ENCODE results near the gene BLVRB. TPM values are rescaled to one million over a fixed set of nuclear protein-coding genes. Genes with fewer than 3 reads are reported as not detected.
"Not testable (repeated sequence)": the region's sequence is repeated elsewhere in the genome, so short reads cannot be mapped to it uniquely, and the experiment has no call there.

BLVRB gene
- total RNA-seq, 2 experiments from 2014 or later = 12.9 to 23.3 TPM

DNA sequence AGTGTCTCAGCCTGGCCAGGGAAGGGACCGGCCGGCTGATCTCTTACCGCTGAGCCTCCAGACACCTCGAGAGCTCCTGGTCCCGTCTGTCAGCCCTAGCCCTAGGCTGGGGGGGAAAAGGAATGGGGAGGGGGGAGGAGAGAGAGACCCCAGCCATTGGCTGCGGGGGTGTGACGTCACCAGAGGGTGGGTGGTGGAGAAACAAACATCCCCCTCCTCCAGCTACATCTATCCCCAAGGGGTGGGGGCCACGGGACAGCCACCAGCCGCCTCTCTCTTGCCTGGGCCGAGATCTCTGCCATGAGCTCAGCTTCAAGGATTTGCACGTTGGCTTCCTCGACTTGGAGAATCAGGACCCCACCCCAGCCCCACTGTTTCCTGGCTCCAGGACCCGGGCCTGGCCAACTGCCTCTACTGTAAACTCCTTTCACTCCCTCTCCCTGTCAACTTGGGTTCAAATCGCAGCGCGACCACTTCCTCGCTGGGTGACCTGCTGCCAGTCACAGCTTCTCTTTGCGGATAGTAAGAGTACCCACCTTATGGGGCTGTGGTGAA, 52.2 kb downstream of the BLVRB start, which contains the start of gene PRX:
PRX (minus strand) TSS at position 88 of the 555 bp plus-strand sequence. CDS start 5,446 bp downstream, outside the sequence.
- Mint-ChIP-seq H3K4me1 (peaks cover 26% of the 10 kb centered on the region), H3K9me3 (ENCODE audit: low read depth) (no peaks in the 10 kb centered on the region), H3K27me3 (peaks cover 2% of the 10 kb centered on the region), H3K36me3 (no peaks in the 10 kb centered on the region), H3K27ac (no peak within 1 kb of the TSS), H3K4me3 (no peak within 1 kb of the TSS)
- ATAC-seq (no peak), DNase-seq (no peak)
- CTCF ChIA-PET = interaction anchor here (0.5 to 1.1 kb wide), 3 partner anchors 8 to 13 kb away, joined by 3 to 5 read pairs (median 3); no protein-coding TSS in a partner anchor

DNA sequence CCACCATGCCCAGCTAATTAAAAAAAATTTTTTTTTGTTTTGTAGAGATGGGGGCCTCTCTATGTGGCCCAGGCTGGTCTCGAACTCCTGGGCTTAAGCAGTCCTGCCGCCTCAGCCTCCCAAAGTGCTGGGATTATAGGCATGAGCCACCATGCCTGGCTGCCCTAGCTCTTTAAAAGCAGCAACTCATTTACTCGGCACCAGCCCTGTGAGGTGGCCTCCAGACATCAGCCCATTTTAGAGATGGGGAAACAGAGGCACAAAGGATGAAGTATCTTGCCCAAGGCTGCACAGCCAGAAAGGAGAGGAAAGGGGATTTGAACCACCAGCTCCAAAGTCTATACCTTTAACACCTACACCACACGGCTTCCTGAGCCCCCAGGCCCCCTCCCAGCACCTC, 52.7 kb downstream of the BLVRB start:
- H3K36me3 Mint-ChIP-seq = no peaks in the 10 kb centered on the region
- H3K27me3 Mint-ChIP-seq = peaks cover 2% of the 10 kb centered on the region
- ATAC-seq (no peak), DNase-seq (no peak)
- peaks cover 23% of the 10 kb centered on the region for H3K4me1 Mint-ChIP-seq
- CTCF ChIA-PET = interaction anchor here (0.5 to 1.1 kb wide), 3 partner anchors 8 to 14 kb away, joined by 3 to 5 read pairs (median 3); no protein-coding TSS in a partner anchor
- H3K27ac Mint-ChIP-seq = no peak overlapping the region
- no peak overlapping the region for H3K4me3 Mint-ChIP-seq
- H3K9me3 Mint-ChIP-seq (ENCODE audit: low read depth) = no peaks in the 10 kb centered on the region

DNA sequence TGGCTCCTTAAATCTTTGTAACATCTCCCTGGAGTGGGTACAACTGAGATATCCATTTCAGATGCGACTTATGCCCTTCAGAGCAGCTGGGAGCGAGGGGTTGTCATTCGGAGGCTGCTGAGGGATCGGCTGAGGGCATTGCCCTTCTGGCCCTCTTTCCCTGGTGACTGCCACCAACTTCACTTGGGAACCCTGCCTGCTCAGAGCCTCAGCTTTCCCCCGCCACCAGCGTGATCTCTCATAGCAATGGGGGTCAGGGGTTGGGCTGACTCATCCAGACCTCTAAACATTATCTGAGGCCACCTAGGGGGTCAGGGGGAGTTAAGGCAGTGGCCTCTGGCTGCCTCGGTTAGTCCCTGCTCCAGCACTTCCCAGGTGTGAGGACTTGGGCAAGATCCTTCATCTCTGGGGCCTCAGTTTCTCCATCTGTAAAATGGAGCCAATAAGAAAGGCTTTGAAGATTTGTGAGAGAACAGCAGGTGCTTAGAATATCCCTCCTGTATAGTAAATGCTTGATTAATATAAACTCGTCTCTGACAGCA, 53.5 kb downstream of the BLVRB start:
- Mint-ChIP-seq H3K27me3 (peaks cover 2% of the 10 kb centered on the region), H3K9me3 (ENCODE audit: low read depth) (no peaks in the 10 kb centered on the region), H3K27ac (no peak overlapping the region), H3K36me3 (no peaks in the 10 kb centered on the region), H3K4me1 (peaks cover 15% of the 10 kb centered on the region), H3K4me3 (no peak overlapping the region)
- ATAC-seq (no peak), DNase-seq (no peak)
- CTCF ChIA-PET = interaction anchor here (1.0 to 1.5 kb wide), 2 partner anchors 9 kb away, joined by 5 to 12 read pairs; no protein-coding TSS in a partner anchor

DNA sequence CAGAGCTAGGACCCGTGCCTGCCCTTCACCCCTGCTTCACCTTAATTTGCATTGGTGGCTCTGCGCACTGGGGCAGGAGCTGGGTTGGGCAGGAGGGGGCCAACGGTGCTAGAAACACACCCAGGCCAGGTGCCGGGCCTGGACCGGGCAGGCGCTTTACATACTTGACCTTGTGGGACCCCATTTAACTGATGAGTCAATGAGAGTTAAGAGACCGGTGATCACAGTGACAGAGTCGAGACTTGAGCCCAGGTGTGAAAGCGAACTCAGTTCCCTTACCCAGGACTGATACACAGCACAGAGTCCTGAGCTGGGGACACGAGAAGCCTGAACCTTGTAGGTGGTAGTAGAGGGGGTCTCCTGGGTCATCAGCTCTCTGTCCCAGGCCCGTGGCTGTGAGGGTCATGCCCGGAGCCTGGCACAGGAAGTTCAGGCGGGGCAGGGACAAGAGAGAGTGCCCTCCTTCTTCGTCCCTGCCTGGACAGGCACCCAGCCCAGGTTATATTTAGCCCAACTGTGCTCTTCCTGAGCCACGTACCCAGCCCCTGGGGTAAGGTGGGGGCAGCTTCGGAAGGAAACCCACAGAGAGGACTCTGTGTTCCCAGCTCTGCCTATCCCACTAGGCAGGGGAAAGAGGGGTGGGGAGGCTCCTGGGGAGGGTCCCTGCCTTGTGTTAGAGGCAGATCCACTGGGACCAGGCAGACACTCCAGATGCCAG, 54.3 kb downstream of the BLVRB start:
- H3K4me3 Mint-ChIP-seq = no peak overlapping the region
- no peak overlapping the region for H3K27ac Mint-ChIP-seq
- ATAC-seq (no peak), DNase-seq (no peak)
- peaks cover 9% of the 10 kb centered on the region for H3K4me1 Mint-ChIP-seq
- peaks cover 2% of the 10 kb centered on the region for H3K27me3 Mint-ChIP-seq
- CTCF ChIA-PET = interaction anchor here (1.5 kb wide), 1 partner anchor 9 kb away, joined by 12 read pairs; no protein-coding TSS in a partner anchor
- H3K36me3 Mint-ChIP-seq = no peaks in the 10 kb centered on the region
- no peaks in the 10 kb centered on the region for H3K9me3 Mint-ChIP-seq (ENCODE audit: low read depth)

DNA sequence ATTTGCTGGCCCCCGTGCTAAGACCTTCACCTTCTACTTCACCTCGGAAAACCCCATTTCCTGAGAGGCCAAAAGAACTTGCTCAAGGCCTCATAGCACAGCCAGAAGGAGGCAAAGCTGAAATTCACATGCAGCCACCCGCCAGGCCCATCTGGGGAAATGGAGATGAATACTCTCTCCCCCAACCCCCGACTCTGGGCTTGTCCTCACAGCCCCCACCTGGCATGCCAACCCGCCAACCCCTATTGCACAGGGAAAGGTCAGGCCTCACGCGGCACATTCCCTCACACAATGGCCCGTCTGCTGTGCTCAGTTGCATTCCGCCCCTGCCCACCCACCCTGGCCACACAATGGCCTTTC, 55.5 kb downstream of the BLVRB start:
- peaks cover 2% of the 10 kb centered on the region for H3K27me3 Mint-ChIP-seq
- H3K4me3 Mint-ChIP-seq = no peak overlapping the region
- ATAC-seq (no peak), DNase-seq (no peak)
- CTCF ChIA-PET = interaction anchor here (4.7 kb wide), 1 partner anchor 11 kb away, joined by 22 read pairs; no protein-coding TSS in a partner anchor
- no peaks in the 10 kb centered on the region for H3K9me3 Mint-ChIP-seq (ENCODE audit: low read depth)
- H3K27ac Mint-ChIP-seq = no peak overlapping the region
- H3K4me1 Mint-ChIP-seq = peaks cover 3% of the 10 kb centered on the region
- H3K36me3 Mint-ChIP-seq = no peaks in the 10 kb centered on the region

DNA sequence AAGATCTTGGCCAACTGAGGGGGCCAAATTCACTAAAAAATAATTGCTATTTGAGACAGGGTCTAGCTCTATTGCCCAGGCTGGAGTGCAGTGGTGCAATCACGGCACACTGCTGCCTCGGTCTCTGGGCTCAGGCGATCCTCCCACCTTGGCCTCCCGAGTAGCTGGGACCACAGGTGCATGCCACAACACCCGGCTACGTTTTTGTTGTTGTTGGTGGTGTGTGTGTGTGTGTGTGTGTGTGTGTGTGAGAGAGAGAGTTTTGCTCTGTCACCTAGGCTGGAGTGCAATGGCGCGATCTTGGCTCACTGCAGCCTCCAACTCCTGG, 57.0 kb downstream of the BLVRB start:
- H3K4me1 Mint-ChIP-seq; DNase-seq; H3K36me3 Mint-ChIP-seq; H3K27ac Mint-ChIP-seq; H3K27me3 Mint-ChIP-seq; H3K9me3 Mint-ChIP-seq (ENCODE audit: low read depth); H3K4me3 Mint-ChIP-seq; ATAC-seq: not testable (repeated sequence)
- CTCF ChIA-PET = interaction anchor here (0.6 to 4.7 kb wide), 4 partner anchors 8 to 1626 kb away, joined by 3 to 22 read pairs (median 4); no protein-coding TSS in a partner anchor

DNA sequence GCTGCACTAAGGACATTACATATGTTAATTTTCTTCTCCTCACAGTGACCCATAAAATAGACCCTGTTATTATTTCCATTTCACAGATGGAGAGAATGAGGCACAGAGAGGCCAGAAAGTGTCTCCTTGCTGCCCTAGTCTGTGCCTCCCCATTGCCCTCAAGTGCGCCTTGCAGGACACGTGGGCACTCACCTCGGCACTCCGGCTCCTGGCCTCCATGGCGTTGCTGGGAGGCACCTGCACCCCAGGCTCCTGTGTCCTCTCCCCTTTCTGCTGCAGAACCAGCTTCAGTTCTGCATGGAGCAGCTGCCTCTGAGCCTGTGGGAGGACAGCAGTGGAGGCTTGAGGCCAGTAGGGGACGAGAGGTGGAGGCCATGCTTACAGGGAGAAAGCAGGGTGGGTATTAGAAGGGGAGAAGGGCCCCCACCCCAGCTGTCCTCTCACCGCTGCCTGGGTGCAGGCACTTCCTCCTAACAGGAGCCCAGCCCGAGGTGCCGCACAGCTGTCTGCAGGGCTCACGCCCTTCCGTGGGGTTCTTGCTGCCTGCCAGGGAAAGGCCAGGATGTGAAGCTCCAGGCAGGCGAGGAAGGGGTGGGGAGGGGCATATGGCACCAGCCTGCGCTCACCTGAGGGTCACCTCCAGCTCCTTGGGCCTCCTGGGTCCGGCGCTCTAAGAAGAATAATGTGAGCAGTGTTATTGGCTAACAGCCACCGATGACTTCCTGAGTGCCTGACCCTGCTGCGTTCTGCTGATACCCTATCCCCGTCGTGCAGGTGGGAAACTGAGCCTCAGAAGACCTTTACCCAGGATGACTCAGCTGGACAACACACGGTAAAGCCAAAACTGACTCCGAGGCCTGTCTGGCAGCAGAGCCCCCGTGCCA, 57.6 kb downstream of the BLVRB start:
- ATAC-seq = no peak
- CTCF ChIA-PET = interaction anchor here (0.6 to 4.7 kb wide), 4 partner anchors 9 to 1627 kb away, joined by 3 to 22 read pairs (median 4); no protein-coding TSS in a partner anchor

DNA sequence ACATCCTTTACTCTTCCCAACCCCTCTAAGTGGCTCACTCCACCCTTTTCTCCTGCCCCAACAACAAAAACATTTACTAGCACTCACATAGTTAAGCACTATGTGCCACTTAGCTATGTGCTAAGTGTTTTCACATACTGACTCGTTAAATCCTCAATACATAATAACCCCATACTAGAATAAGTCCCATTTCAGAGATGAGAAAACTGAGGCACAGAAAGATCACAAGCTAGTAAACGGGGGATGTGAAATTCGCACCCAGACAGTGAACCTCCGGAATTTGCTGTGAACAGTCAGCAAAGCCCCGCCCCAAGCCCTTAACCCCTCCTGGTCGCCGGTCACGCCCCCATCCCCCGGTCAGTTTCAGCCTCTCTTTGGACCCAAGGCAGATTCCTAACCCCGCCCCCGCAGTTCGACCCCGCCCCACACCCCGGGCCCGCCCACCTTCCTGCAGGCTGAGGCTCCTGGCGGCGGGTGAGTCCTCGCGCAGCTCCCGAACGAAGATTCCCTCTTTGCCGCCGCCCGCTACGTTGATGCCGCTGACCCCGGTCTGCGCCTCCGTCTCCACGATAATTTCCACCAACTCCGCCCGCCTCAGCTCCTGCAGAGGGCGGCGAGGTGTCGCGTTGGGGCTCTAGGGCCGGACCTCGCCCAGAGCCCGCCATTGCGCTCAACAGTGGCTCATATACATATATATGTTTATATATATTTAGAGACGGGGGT, 62.1 kb downstream of the BLVRB start:
- ATAC-seq (peak; percentile 81), DNase-seq (peak; percentile 93)
- no peaks in the 10 kb centered on the region for H3K9me3 Mint-ChIP-seq (ENCODE audit: low read depth)
- H3K27ac Mint-ChIP-seq = peak overlapping the region; percentile 69
- H3K4me3 Mint-ChIP-seq = peak overlapping the region; percentile 83
- H3K4me1 Mint-ChIP-seq = peaks cover 16% of the 10 kb centered on the region
- no peaks in the 10 kb centered on the region for H3K36me3 Mint-ChIP-seq
- H3K27me3 Mint-ChIP-seq = peaks cover 4% of the 10 kb centered on the region
- CTCF ChIA-PET = interaction anchor here (0.6 to 2.3 kb wide), 6 partner anchors 11 to 264 kb away, joined by 3 to 17 read pairs (median 4); partner anchors contain the start of gene BLVRB

More for the DNA sequence above, 57.6 kb downstream of the BLVRB start:
- Mint-ChIP-seq H3K4me1 (peaks cover 8% of the 10 kb centered on the region), H3K27me3 (peaks cover 2% of the 10 kb centered on the region), H3K27ac (no peak overlapping the region), H3K4me3 (no peak overlapping the region), H3K36me3 (no peaks in the 10 kb centered on the region), H3K9me3 (ENCODE audit: low read depth) (no peaks in the 10 kb centered on the region)
- DNase-seq = no peak

DNA sequence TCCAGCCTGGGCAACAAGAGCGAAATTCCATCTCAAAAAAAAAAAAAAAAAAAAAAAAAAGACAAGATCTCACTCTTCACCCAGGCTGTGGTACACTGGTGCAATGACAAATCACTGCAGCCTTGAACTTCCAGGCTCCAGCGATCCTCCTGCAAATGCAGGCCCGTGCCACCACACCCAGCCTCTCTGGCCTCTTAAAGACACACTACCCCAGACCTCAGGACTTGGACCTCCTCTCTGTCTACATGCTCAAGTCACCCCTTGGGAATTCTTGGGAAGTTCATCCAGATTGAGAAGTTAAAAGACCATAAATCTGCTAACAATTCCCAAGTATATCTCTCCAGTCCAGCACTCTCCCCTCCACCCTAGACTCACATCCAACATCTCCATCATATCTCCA, 65.0 kb downstream of the BLVRB start:
- Mint-ChIP-seq H3K27ac (no peak overlapping the region), H3K4me1 (peaks cover 16% of the 10 kb centered on the region), H3K9me3 (ENCODE audit: low read depth) (no peaks in the 10 kb centered on the region), H3K27me3 (peaks cover 4% of the 10 kb centered on the region), H3K4me3 (no peak overlapping the region), H3K36me3 (no peaks in the 10 kb centered on the region)
- no peak for ATAC-seq
- CTCF ChIA-PET = interaction anchor here (2.1 kb wide), 1 partner anchor 20 kb away, joined by 5 read pairs; no protein-coding TSS in a partner anchor
- no peak for DNase-seq

DNA sequence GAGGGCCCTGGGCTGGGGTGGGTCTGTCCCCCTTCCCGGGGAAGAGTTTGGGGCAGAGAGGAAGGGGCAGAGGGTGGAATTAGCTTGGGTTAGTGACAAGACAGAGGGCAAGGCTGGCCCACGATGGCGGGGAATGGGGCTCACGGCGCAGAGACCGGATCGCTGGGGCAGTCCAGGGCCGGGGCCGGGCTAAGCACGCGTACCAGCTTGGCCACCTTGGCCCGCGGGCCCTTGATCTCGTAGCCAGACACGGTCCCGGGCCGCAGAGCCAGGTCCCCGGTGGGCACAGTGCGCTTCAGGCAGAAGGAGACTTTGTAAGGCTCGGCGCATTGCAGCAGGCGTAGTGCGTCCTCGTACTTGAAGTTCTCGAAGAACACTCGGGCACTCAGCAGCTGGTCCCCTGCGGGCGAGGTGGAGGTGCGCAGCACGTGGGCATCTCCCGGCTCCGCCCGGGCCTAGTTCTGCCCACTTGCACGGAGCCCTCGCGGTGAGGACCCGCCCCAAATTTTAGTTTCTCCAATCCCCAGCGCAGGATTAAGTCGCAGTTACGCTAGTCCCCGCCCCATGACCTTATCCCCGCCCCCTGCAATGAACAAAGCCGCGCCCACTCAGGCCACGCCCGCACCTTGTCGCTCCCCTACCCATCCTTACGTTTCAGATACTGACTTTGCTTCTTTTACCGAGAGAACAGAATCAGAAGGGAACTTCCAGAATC, 67.0 kb downstream of the BLVRB start:
- DNase-seq (peak; percentile 61), ATAC-seq (peak; percentile 59)
- CTCF ChIA-PET = interaction anchor here (1.3 to 2.1 kb wide), 2 partner anchors 22 to 93 kb away, joined by 5 read pairs; no protein-coding TSS in a partner anchor
- H3K4me1 Mint-ChIP-seq = peaks cover 13% of the 10 kb centered on the region
- no peak overlapping the region for H3K27ac Mint-ChIP-seq
- H3K4me3 Mint-ChIP-seq = no peak overlapping the region
- no peaks in the 10 kb centered on the region for H3K9me3 Mint-ChIP-seq (ENCODE audit: low read depth)
- no peaks in the 10 kb centered on the region for H3K36me3 Mint-ChIP-seq
- H3K27me3 Mint-ChIP-seq = peaks cover 4% of the 10 kb centered on the region

All from activated CD8-positive, alpha-beta memory T cell treated with anti-CD3 and anti-CD28 coated beads, Interleukin-2, amount 10 ng/mL, durations not matched to agents 7 days and 5 days (primary cell).